Measurements from ENCODE around the gene C22orf42. TPM values are rescaled to one million over a fixed set of nuclear protein-coding genes. Genes with fewer than 3 reads are reported as not detected.

The C22orf42 gene
- polyA plus RNA-seq, 3 donors = 0.28 to 0.65 (median 0.31) TPM

DNA sequence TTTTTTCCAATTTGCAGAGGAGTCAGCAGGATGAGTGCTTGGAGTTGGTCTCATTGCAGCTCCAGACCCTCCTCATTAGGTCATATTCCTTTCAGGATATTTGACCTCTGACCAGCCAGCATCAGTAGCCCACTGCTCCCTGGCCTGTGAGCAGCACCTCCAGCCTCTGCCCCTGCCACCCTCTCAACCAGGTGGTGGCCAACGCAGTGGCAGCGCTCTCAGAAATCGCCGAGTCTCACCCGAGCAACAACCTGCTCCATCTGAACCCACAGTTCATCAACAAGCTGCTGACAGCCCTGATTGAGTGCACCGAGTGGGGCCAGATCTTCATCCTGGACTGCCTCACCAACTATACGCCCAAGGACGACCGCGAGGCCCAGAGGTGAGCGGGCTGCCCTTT is 27.0 kb downstream of the C22orf42 start:
- Histone ChIP-seq H4K20me1 (ENCODE audit: insufficient read depth, low read length) (no peaks in the 10 kb centered on the region), H3K27ac (ENCODE audit: low read depth in 1 of 2, low read length in 2 of 2) (no peak overlapping the region), H3K4me2 (replicated peaks; ENCODE audit: extremely low read depth, low read length, poor library complexity, severe bottlenecking) (no peak overlapping the region), H3K36me3 (replicated peaks in 1 of 2; ENCODE audit: control insufficient read depth in 1 of 2, insufficient read depth in 2 of 2, low read length in 2 of 2) (no peaks in the 10 kb centered on the region), H3K4me3 (replicated peaks in 1 of 3; ENCODE audit: low read depth in 2 of 3, low read length in 3 of 3) (no peak overlapping the region), H3K79me2 (ENCODE audit: insufficient read depth, low read length) (no peaks in the 10 kb centered on the region), H2AFZ (ENCODE audit: insufficient read depth, low read depth, low read length, poor library complexity, severe bottlenecking) (no peak overlapping the region), H3K9me3 (replicated peaks in 1 of 2; ENCODE audit: control insufficient read depth in 1 of 2, insufficient read depth in 1 of 2, low read length in 2 of 2) (no peaks in the 10 kb centered on the region), H3K27me3 (ENCODE audit: control insufficient read depth in 2 of 2, insufficient read depth in 2 of 2, low read length in 2 of 2) (no peaks in the 10 kb centered on the region), H3K4me1 (ENCODE audit: control insufficient read depth in 1 of 2, insufficient read depth in 2 of 2, low read length in 2 of 2) (no peaks in the 10 kb centered on the region), H3K9ac (ENCODE audit: insufficient read depth, low read length, poor library complexity, severe bottlenecking) (no peak overlapping the region)
- H3K4me3 Mint-ChIP-seq = no peak overlapping the region
- no peaks in the 10 kb centered on the region for H3K9me3 Mint-ChIP-seq
- WGBS (ENCODE audit: insufficient coverage) = over 99% methylated on average over 11 of the region's 11 CpGs
- intact Hi-C loops (cut with micrococcal nuclease) = no loop called here
- DNase-seq = no peak
- H3K36me3 Mint-ChIP-seq = no peaks in the 10 kb centered on the region
- no peaks in the 10 kb centered on the region for H3K4me1 Mint-ChIP-seq
- no peak overlapping the region for H3K27ac Mint-ChIP-seq
- H3K27me3 Mint-ChIP-seq (ENCODE audit: low read depth in 3 of 3) = peaks cover 0 to 12% (median 0%) of the 10 kb centered on the region in 3 donors
- TF ChIP-seq, protein P1, sequence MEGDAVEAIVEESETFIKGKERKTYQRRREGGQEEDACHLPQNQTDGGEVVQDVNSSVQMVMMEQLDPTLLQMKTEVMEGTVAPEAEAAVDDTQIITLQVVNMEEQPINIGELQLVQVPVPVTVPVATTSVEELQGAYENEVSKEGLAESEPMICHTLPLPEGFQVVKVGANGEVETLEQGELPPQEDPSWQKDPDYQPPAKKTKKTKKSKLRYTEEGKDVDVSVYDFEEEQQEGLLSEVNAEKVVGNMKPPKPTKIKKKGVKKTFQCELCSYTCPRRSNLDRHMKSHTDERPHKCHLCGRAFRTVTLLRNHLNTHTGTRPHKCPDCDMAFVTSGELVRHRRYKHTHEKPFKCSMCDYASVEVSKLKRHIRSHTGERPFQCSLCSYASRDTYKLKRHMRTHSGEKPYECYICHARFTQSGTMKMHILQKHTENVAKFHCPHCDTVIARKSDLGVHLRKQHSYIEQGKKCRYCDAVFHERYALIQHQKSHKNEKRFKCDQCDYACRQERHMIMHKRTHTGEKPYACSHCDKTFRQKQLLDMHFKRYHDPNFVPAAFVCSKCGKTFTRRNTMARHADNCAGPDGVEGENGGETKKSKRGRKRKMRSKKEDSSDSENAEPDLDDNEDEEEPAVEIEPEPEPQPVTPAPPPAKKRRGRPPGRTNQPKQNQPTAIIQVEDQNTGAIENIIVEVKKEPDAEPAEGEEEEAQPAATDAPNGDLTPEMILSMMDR (IDR thresholded peaks at IDR 0.05) = no peak

DNA sequence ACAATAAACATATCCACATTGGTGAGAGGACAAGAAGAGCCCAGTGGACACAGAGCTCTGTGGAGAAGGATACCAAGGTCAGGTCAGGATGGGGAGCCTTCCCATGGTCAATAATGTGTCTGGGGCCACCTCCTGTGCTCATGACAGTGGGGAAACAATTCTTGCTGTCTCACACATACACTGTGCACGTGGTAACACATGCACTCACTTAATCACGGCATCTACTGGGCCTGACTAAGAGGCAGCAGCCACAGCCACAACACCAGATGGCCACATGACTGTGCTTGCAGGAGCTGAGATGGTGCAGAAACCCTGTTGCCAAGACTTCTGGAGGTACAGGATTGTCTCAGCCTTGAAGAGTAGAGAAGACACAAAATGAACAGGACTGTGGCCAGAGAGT is 28.6 kb downstream of the C22orf42 start:
- H3K9me3 ChIP-seq (replicated peaks in 1 of 2; ENCODE audit: control insufficient read depth in 1 of 2, insufficient read depth in 1 of 2, low read length in 2 of 2) = no peaks in the 10 kb centered on the region
- H3K36me3 Mint-ChIP-seq = no peaks in the 10 kb centered on the region
- H3K4me3 Mint-ChIP-seq = no peak overlapping the region
- intact Hi-C loops (cut with micrococcal nuclease) = no loop called here
- TF ChIP-seq, protein P1 (IDR thresholded peaks at IDR 0.05) = no peak
- H3K4me2 ChIP-seq (replicated peaks; ENCODE audit: extremely low read depth, low read length, poor library complexity, severe bottlenecking) = no peak overlapping the region
- peaks cover 0 to 8% (median 0%) of the 10 kb centered on the region in 3 donors for H3K27me3 Mint-ChIP-seq (ENCODE audit: low read depth in 3 of 3)
- H4K20me1 ChIP-seq (ENCODE audit: insufficient read depth, low read length) = no peaks in the 10 kb centered on the region
- no peak overlapping the region for H3K4me3 ChIP-seq (replicated peaks in 1 of 3; ENCODE audit: low read depth in 2 of 3, low read length in 3 of 3)
- no peak overlapping the region for H3K27ac Mint-ChIP-seq
- H3K4me1 Mint-ChIP-seq = peaks cover 4% of the 10 kb centered on the region
- no peak for DNase-seq
- no peaks in the 10 kb centered on the region for H3K9me3 Mint-ChIP-seq
- H3K36me3 ChIP-seq (replicated peaks in 1 of 2; ENCODE audit: control insufficient read depth in 1 of 2, insufficient read depth in 2 of 2, low read length in 2 of 2) = no peaks in the 10 kb centered on the region
- H3K9ac ChIP-seq (ENCODE audit: insufficient read depth, low read length, poor library complexity, severe bottlenecking) = no peak overlapping the region
- H3K4me1 ChIP-seq (ENCODE audit: control insufficient read depth in 1 of 2, insufficient read depth in 2 of 2, low read length in 2 of 2) = no peaks in the 10 kb centered on the region
- no peaks in the 10 kb centered on the region for H3K79me2 ChIP-seq (ENCODE audit: insufficient read depth, low read length)
- no peaks in the 10 kb centered on the region for H3K27me3 ChIP-seq (ENCODE audit: control insufficient read depth in 2 of 2, insufficient read depth in 2 of 2, low read length in 2 of 2)
- no peak overlapping the region for H2AFZ ChIP-seq (ENCODE audit: insufficient read depth, low read depth, low read length, poor library complexity, severe bottlenecking)
- H3K27ac ChIP-seq (ENCODE audit: low read depth in 1 of 2, low read length in 2 of 2) = no peak overlapping the region
- WGBS (ENCODE audit: insufficient coverage) = 89% methylated on average over 2 of the region's 2 CpGs
